ENCODE data around the gene MCOLN1. TPM values are rescaled to one million over a fixed set of nuclear protein-coding genes. Genes with fewer than 3 reads are reported as not detected.
A peak's percentile ranks its signal among the peaks of the same experiment; 100 is the strongest.

The MCOLN1 gene
- total and polyA plus RNA-seq, 9 of the 15 experiments (the other 6 are each of a cell fraction or from before 2014, with no cell fraction given): 0.25 to 15.4 (median 7.1) TPM

GRCh38 chr19:7550987-7551761, 28.8 kb downstream of the MCOLN1 start:
- BruUV-seq (replicated peaks): no TSS peak
- H3K79me2 ChIP-seq (ENCODE audit: control insufficient read depth, insufficient read depth, low read length): no peaks in the 10 kb centered on the region
- POLR2A ChIA-PET: interaction anchor here (0.5 kb wide), 1 partner anchor 350 kb away, joined by 4 read pairs; no protein-coding TSS in a partner anchor
- TF ChIP-seq HNRNPH1 (optimal IDR thresholded peaks at IDR 0.05; ENCODE audit: low read depth, low read length): no peak
- TF ChIP-seq ETS1 (conservative IDR thresholded peaks at IDR 0.05; ENCODE audit: control insufficient read depth, low read depth, low read length): peak; percentile 99
- TF ChIP-seq ZC3H11A (IDR thresholded peaks at IDR 0.05; ENCODE audit: low read depth, low read length): no peak
- 0 out of 2 replicates have a peak, but pooled peaks have one; percentile 30 for TF ChIP-seq KLF1 (tag; IDR thresholded peaks at IDR 0.05)
- no peak for TF ChIP-seq ZNF41 (CRISPR knock-in tag; conservative IDR thresholded peaks at IDR 0.05)
- TF ChIP-seq FOXP1 (CRISPR knock-in tag; IDR thresholded peaks at IDR 0.05): no peak
- peak; percentile 81 for TF ChIP-seq ZNF766 (CRISPR knock-in tag; conservative IDR thresholded peaks at IDR 0.05)
- 0 out of 4 replicates have a peak, but pooled peaks of 1 of the 2 experiments have one; percentile 34 for TF ChIP-seq TBL1XR1 (IDR thresholded peaks at IDR 0.05; ENCODE audit: low read length in 2 of 2)
- TF ChIP-seq MBD2 (IDR thresholded peaks at IDR 0.05; ENCODE audit: borderline replicate concordance, low read depth): peak; percentile 88
- TF ChIP-seq JUND (IDR thresholded peaks at IDR 0.05; ENCODE audit: borderline replicate concordance, low read depth, low read length): peak; percentile 24; the same call in 1 of the 2 replicates
- no peak; the same call in 2 of the 3 replicates for TF ChIP-seq JUND (tag; IDR thresholded peaks at IDR 0.05; ENCODE audit: borderline replicate concordance, low read depth, low read length)
- peak; percentile 62 for TF ChIP-seq NR2C1 (IDR thresholded peaks at IDR 0.05)
- peak; percentile 81 for TF ChIP-seq NR2C1 (tag; IDR thresholded peaks at IDR 0.05)
- TF ChIP-seq ZEB2 (IDR thresholded peaks at IDR 0.05): peak; percentile 56; the same call in 1 of the 2 replicates
- TF ChIP-seq ZNF175 (CRISPR knock-in tag; IDR thresholded peaks at IDR 0.05; ENCODE audit: low read depth): 0 out of 2 replicates have a peak, but pooled peaks have one; percentile 27
- peak; percentile 99 for TF ChIP-seq HCFC1 (IDR thresholded peaks at IDR 0.05; ENCODE audit: low read depth, low read length)
- TF ChIP-seq, protein P1, sequence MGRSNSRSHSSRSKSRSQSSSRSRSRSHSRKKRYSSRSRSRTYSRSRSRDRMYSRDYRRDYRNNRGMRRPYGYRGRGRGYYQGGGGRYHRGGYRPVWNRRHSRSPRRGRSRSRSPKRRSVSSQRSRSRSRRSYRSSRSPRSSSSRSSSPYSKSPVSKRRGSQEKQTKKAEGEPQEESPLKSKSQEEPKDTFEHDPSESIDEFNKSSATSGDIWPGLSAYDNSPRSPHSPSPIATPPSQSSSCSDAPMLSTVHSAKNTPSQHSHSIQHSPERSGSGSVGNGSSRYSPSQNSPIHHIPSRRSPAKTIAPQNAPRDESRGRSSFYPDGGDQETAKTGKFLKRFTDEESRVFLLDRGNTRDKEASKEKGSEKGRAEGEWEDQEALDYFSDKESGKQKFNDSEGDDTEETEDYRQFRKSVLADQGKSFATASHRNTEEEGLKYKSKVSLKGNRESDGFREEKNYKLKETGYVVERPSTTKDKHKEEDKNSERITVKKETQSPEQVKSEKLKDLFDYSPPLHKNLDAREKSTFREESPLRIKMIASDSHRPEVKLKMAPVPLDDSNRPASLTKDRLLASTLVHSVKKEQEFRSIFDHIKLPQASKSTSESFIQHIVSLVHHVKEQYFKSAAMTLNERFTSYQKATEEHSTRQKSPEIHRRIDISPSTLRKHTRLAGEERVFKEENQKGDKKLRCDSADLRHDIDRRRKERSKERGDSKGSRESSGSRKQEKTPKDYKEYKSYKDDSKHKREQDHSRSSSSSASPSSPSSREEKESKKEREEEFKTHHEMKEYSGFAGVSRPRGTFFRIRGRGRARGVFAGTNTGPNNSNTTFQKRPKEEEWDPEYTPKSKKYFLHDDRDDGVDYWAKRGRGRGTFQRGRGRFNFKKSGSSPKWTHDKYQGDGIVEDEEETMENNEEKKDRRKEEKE (IDR thresholded peaks at IDR 0.05; ENCODE audit: borderline replicate concordance in 1 of 2, control insufficient read depth in 1 of 2, low read depth in 2 of 2, low read length in 1 of 2): peak in 1 of 2 experiments; percentile 85; a peak in 1 of 4 replicates
- TF ChIP-seq NCOA6 (IDR thresholded peaks at IDR 0.05): no peak

More at GRCh38 chr19:7550987-7551761, 28.8 kb downstream of the MCOLN1 start:
- peaks cover 0 to 36% of the 10 kb centered on the region in 2 experiments; a peak in 3 of 5 replicates for H3K4me1 ChIP-seq (replicated peaks in 1 of 2; ENCODE audit: control insufficient read depth in 2 of 2, insufficient read depth in 2 of 2, low read length in 2 of 2)
- H3K9me3 ChIP-seq (replicated peaks; ENCODE audit: control insufficient read depth, insufficient read depth, low read depth, low read length): 0 out of 2 replicates have a peak, but pooled peaks cover 3% of the 10 kb centered on the region
- peak; percentile 80 to 92 (median 90) for DNase-seq (ENCODE audit: extremely low read depth in 1 of 4, low spot score in 3 of 4)
- intact Hi-C loops (cut with micrococcal nuclease): no loop called here
- H3K9ac ChIP-seq (ENCODE audit: insufficient read depth in 1 of 2, low read depth in 2 of 2, low read length in 2 of 2): peak overlapping the region in 1 of 2 experiments; percentile 68; a peak in 1 of 4 replicates
- H3K27ac ChIP-seq (ENCODE audit: extremely low read depth, low read depth, low read length): no peak overlapping the region
- peak overlapping the region; percentile 67; the same call in 1 of the 2 replicates for H2AFZ ChIP-seq (ENCODE audit: low read depth, low read length)
- in situ Hi-C loops (cut with MboI): no loop called here
- H3K36me3 ChIP-seq (ENCODE audit: control insufficient read depth, insufficient read depth, low read length): no peaks in the 10 kb centered on the region
- H4K20me1 ChIP-seq (replicated peaks; ENCODE audit: control insufficient read depth, insufficient read depth, low read length): no peaks in the 10 kb centered on the region
- no peaks in the 10 kb centered on the region for H3K9me1 ChIP-seq (ENCODE audit: control insufficient read depth, insufficient read depth, low read length)
- ATAC-seq: peak; percentile 95
- no peaks in the 10 kb centered on the region for H3K27me3 ChIP-seq (ENCODE audit: control insufficient read depth in 2 of 2, insufficient read depth in 2 of 2, low read length in 2 of 2)
- WGBS (ENCODE audit: insufficient coverage, low coverage, missing lambda C conversion rate): 52% methylated on average over 33 of the region's 51 CpGs
- CTCF ChIA-PET (ENCODE audit: low intra/inter-chr PET ratio): no interaction called here
- FAIRE-seq: peak; percentile 96
- H3K4me2 ChIP-seq (ENCODE audit: insufficient read depth, low read length): peak overlapping the region; percentile 39
- H3K4me3 ChIP-seq: 0 out of 2 replicates have a peak overlapping the region, but pooled peaks have one; percentile 29

Measured in K562 (cell line).